Retina (tissue), 1 donor: ENCODE results near the gene PHAX.
"Not testable (repeated sequence)": the region's sequence is repeated elsewhere in the genome, so short reads cannot be mapped to it uniquely, and the experiment has no call there.

Experiments used
- DNase-seq: peaks from one replicate; pipeline ENCODE4 v3.0.0-alpha.2; 2016

Gene PHAX

DNA sequence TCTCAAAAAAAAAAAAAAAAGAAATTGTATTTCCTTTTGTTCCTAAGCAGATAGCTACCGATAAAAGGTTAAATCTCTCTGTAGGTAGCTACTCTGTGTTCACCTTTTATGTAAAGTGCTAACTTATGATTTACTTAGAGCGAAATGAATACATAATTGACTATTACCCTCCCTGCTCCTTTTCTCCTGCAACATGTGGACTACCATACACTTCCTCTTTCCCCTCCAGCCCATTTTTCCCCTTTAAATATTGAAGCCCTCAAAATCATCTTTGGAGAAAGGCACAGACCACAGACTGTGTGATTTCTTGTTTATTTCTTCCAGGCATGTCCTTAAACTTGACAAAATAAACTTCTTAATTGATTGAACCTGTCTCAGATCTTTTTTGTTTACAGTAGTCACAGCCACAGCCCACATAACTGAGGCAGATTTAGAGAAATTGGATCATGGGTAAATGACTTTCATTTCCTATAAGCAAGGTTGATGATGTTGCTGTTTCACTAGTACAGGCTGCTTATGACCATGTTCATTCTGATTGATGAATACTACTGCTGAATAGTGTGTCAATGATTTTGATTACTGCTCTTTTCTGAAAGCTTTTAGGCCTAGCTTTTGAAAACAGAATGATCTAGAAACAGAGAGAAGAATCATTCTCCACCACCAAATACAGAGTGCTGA lies 59.2 kb downstream of the PHAX start:
- DNase-seq, result no peak

- DNase-seq, result no peak
These were observed 63.8 kb downstream of the PHAX start for GRCh38 chr5:126664586-126664985.

DNA sequence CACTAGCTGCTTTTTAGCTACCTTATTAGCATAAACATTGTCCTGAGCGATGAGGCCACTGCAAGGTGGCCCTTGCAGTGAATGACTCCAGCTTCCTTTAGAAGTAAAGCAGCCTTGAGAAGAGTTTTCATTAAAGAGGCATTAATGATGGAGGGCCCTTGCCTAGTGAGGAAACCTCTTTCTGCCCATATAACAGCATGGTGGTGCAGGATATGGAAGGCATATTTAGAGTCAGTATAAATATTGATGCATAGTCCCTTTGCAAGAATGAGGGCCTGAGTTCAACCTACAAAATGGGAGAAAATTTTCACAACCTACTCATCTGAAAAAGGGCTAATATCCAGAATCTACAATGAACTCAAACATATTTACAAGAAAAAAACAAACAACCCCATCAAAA lies 69.4 kb downstream of the PHAX start:
- DNase-seq, result not testable (repeated sequence)

DNA sequence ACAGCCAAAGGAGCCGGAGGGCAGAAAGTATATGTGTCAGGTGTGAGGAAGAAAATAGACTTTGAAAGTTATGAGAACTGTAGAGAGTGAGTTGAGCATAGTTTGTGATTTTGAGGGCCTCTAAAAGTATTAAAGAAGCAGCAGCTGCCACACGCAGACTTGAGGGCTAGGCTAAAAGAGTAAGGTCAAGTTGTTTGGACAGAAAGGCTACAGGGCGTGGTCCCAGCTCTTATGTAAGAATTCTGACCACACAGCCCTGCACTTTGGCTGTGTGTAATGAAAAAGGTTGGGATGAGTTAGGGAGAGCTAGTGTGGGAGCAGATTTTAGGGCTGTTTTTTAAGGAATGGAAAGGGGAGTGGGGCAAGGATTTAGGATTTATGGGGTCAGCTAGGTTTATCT lies 70.9 kb downstream of the PHAX start:
- DNase-seq, result not testable (repeated sequence)

GRCh38 chr5:126673477-126673876 lies 72.7 kb downstream of the PHAX start:
- no peak for DNase-seq

DNA sequence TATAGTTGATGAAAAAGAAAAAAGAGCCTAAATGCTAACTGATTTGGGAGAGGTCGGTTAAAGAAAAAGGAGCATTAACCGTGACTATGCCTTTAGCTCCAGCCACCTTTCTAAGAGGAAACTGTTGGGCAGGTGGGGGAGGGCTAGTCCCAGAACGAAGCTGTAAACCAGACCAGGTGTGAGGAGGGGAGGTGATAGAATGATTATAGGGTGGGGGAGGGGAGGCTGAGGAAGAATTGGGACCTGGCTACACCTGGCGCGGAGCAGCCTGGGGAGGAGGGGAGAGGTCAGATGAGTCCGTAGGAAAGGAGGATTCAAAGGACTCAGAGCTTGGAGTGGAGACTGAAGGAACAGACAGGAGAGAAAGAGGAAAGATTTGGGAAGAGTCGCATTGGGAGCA lies 73.4 kb downstream of the PHAX start:
- no peak for DNase-seq

GRCh38 chr5:126675338-126675737 lies 74.6 kb downstream of the PHAX start:
- DNase-seq, result no peak

DNA sequence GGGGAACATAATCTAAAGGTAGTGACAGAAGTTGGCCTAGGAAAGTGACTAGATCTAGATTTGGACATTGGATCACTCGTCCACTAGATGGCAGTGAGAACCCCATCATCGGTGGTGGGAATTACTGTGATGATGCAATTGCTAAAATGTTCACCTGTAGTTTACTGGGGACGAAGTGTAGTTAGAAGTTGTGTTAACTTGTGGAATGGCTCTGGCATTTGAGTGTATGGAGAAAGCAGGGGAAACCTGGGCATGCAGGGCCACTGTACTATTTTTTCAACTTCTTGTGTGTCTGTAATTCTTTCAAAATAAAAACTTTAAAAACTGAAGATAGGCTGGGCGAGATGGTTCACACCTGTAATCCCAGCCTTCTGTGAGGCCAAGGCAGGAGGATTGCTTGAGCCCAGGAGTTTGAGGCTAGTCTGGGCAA lies 75.5 kb downstream of the PHAX start:
- DNase-seq, result peak; percentile 38
